ENCODE results near the gene EFCAB5.
A peak's percentile ranks its signal among the peaks of the same experiment; 100 is the strongest.
"Not testable (repeated sequence)": the region's sequence is repeated elsewhere in the genome, so short reads cannot be mapped to it uniquely, and the experiment has no call there.

The EFCAB5 gene

GRCh38 chr17:30031214-30031869 is 89.9 kb downstream of the EFCAB5 start:
- Histone ChIP-seq H3K27ac (no peak overlapping the region), H3K36me3 (no peaks in the 10 kb centered on the region), H3K9me3 (ENCODE audit: severe bottlenecking) (no peaks in the 10 kb centered on the region), H3K4me3 (ENCODE audit: low read depth, low read length) (no peak overlapping the region), H3K27me3 (ENCODE audit: insufficient read depth, low read depth, severe bottlenecking) (no peaks in the 10 kb centered on the region)
- no peak for DNase-seq
- no peak for TF ChIP-seq CTCF (IDR thresholded peaks at IDR 0.05; ENCODE audit: low read depth, low read length)

GRCh38 chr17:30035369-30035768 is 93.9 kb downstream of the EFCAB5 start:
- Histone ChIP-seq H3K27ac (no peak overlapping the region), H3K4me3 (ENCODE audit: low read depth, low read length) (no peak overlapping the region), H3K36me3 (no peaks in the 10 kb centered on the region), H3K27me3 (ENCODE audit: insufficient read depth, low read depth, severe bottlenecking) (no peaks in the 10 kb centered on the region), H3K9me3 (ENCODE audit: severe bottlenecking) (peaks cover 8% of the 10 kb centered on the region)
- DNase-seq = no peak
- no peak for TF ChIP-seq CTCF (IDR thresholded peaks at IDR 0.05; ENCODE audit: low read depth, low read length)

GRCh38 chr17:30040719-30041518 is 99.5 kb downstream of the EFCAB5 start:
- not testable (repeated sequence) for H3K27me3 ChIP-seq (ENCODE audit: insufficient read depth, low read depth, severe bottlenecking); H3K36me3 ChIP-seq; H3K4me3 ChIP-seq (ENCODE audit: low read depth, low read length)
- peak overlapping the region; percentile 62 for H3K27ac ChIP-seq
- DNase-seq = peak; percentile 44
- H3K9me3 ChIP-seq (ENCODE audit: severe bottlenecking) = peaks cover 18% of the 10 kb centered on the region

- no peak for TF ChIP-seq CTCF (IDR thresholded peaks at IDR 0.05; ENCODE audit: low read depth, low read length)
- no peaks in the 10 kb centered on the region for H3K27me3 ChIP-seq (ENCODE audit: insufficient read depth, low read depth, severe bottlenecking)
- no peak overlapping the region for H3K4me3 ChIP-seq (ENCODE audit: low read depth, low read length)
- DNase-seq = no peak
- H3K27ac ChIP-seq = no peak overlapping the region
- H3K36me3 ChIP-seq = no peaks in the 10 kb centered on the region
- H3K9me3 ChIP-seq (ENCODE audit: severe bottlenecking) = peaks cover 18% of the 10 kb centered on the region
These were observed 100.1 kb downstream of the EFCAB5 start for GRCh38 chr17:30041551-30041950.

- no peak for TF ChIP-seq CTCF (IDR thresholded peaks at IDR 0.05; ENCODE audit: low read depth, low read length)
- Histone ChIP-seq H3K27me3 (ENCODE audit: insufficient read depth, low read depth, severe bottlenecking) (no peaks in the 10 kb centered on the region), H3K4me3 (ENCODE audit: low read depth, low read length) (no peak overlapping the region), H3K27ac (no peak overlapping the region), H3K36me3 (no peaks in the 10 kb centered on the region), H3K9me3 (ENCODE audit: severe bottlenecking) (peaks cover 16% of the 10 kb centered on the region)
- no peak for DNase-seq
These were observed 120.9 kb downstream of the EFCAB5 start for GRCh38 chr17:30062372-30062771.

GRCh38 chr17:30064738-30065137 is 123.3 kb downstream of the EFCAB5 start:
- no peak for DNase-seq
- H3K27me3 ChIP-seq (ENCODE audit: insufficient read depth, low read depth, severe bottlenecking) = no peaks in the 10 kb centered on the region

More at GRCh38 chr17:30064738-30065137, 123.3 kb downstream of the EFCAB5 start:
- no peak for TF ChIP-seq CTCF (IDR thresholded peaks at IDR 0.05; ENCODE audit: low read depth, low read length)
- Histone ChIP-seq H3K9me3 (ENCODE audit: severe bottlenecking) (peaks cover 16% of the 10 kb centered on the region), H3K4me3 (ENCODE audit: low read depth, low read length) (no peak overlapping the region), H3K27ac (no peak overlapping the region), H3K36me3 (no peaks in the 10 kb centered on the region)

Measured in WERI-Rb-1 (cell line).